Endothelial cell of umbilical vein (primary cell): Measurements from ENCODE around the gene AIG1.

Source experiments
- EZH2 ChIP-seq: IDR thresholded peaks from 2 replicates; pipeline ENCODE4 v1.6.1; 2012; ENCODE audit warnings: borderline replicate concordance, low read depth, mild to moderate bottlenecking, moderate library complexity, low read length, inconsistent platforms; ENCODE audit not compliant: severe bottlenecking
- FOS ChIP-seq: IDR thresholded peaks from 2 replicates; pipeline ENCODE4 v1.6.1; 2011; ENCODE audit warnings: mild to moderate bottlenecking, low read length, moderate library complexity, borderline replicate concordance; ENCODE audit not compliant: insufficient read depth
- GATA2 ChIP-seq: IDR thresholded peaks from 2 replicates; pipeline ENCODE4 v1.7.0; 2011; ENCODE audit warnings: low read depth, mild to moderate bottlenecking, moderate library complexity, mixed read lengths, low read length; ENCODE audit not compliant: insufficient read length, insufficient read depth
- JUN ChIP-seq: IDR thresholded peaks from 2 replicates; pipeline ENCODE4 v1.6.1; 2011; ENCODE audit warnings: borderline replicate concordance, low read depth; ENCODE audit not compliant: insufficient read length, insufficient read depth
- MYC ChIP-seq: IDR thresholded peaks from one replicate; pipeline ENCODE4 v1.6.1; 2011; ENCODE audit warnings: mild to moderate bottlenecking, low read depth, low read length
- POLR2A ChIP-seq: IDR thresholded peaks from 2 replicates; pipeline ENCODE4 v1.6.1; 2012; ENCODE audit warnings: low read depth, mild to moderate bottlenecking, control low read depth, low read length
- POLR2AphosphoS5 ChIP-seq: IDR thresholded peaks from 2 replicates; pipeline ENCODE4 v1.6.1; 2012; ENCODE audit warnings: low read depth, mild to moderate bottlenecking, control low read depth, low read length, moderate library complexity; ENCODE audit not compliant: insufficient read depth
- TF ChIP-seq, protein P1 (sequence below), 2 donors: IDR thresholded peaks; 1 replicate in 1 of 2; 2 replicates in 1 of 2; pipeline ENCODE4 v1.5.1; 2011; ENCODE audit warnings: low read length in 2 of 2, mild to moderate bottlenecking in 2 of 2, moderate library complexity in 2 of 2, control low read depth in 1 of 2, inconsistent platforms in 1 of 2, low read depth in 1 of 2; ENCODE audit not compliant: insufficient read depth in 1 of 2; ENCODE audit errors: extremely low read depth in 1 of 2
- TF ChIP-seq, protein P2 (sequence below): IDR thresholded peaks from 2 replicates; pipeline ENCODE4 v1.6.1; 2011; ENCODE audit not compliant: insufficient read depth, insufficient read length

DNA sequence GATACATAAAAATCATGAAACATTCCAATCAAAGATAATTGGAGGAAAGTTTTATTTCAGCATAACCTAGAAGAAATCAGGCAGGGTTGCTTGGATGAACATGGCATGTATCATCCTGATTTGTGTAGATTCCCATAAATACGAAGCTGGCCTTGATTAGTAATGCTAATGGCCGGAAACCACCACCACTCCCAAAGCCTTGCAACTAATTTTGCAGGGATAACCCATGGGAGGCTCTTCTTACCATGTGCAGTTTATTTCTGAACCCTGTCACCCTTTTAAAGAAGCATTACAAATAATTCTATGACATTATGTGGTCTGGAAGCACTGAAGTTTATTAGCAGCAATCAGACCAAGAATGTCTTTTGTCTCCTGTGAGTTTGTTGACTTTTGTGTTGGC, 80.8 kb downstream of the AIG1 start:
- TF ChIP-seq, protein P1, sequence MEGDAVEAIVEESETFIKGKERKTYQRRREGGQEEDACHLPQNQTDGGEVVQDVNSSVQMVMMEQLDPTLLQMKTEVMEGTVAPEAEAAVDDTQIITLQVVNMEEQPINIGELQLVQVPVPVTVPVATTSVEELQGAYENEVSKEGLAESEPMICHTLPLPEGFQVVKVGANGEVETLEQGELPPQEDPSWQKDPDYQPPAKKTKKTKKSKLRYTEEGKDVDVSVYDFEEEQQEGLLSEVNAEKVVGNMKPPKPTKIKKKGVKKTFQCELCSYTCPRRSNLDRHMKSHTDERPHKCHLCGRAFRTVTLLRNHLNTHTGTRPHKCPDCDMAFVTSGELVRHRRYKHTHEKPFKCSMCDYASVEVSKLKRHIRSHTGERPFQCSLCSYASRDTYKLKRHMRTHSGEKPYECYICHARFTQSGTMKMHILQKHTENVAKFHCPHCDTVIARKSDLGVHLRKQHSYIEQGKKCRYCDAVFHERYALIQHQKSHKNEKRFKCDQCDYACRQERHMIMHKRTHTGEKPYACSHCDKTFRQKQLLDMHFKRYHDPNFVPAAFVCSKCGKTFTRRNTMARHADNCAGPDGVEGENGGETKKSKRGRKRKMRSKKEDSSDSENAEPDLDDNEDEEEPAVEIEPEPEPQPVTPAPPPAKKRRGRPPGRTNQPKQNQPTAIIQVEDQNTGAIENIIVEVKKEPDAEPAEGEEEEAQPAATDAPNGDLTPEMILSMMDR (IDR thresholded peaks at IDR 0.05; ENCODE audit: extremely low read depth in 1 of 2, insufficient read depth in 1 of 2, low read depth in 1 of 2, low read length in 2 of 2), result no peak
- no peak for TF ChIP-seq EZH2
- no peak for TF ChIP-seq POLR2A
- TF ChIP-seq FOS, result no peak
- TF ChIP-seq, protein P2, sequence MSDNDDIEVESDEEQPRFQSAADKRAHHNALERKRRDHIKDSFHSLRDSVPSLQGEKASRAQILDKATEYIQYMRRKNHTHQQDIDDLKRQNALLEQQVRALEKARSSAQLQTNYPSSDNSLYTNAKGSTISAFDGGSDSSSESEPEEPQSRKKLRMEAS, result no peak
- no peak for TF ChIP-seq JUN
- no peak for TF ChIP-seq POLR2AphosphoS5
- no peak for TF ChIP-seq GATA2
- TF ChIP-seq MYC, result no peak
